Ascending aorta (tissue), 2 donors: Measurements from ENCODE around the gene ITGA8. TPM values are rescaled to one million over a fixed set of nuclear protein-coding genes. Genes with fewer than 3 reads are reported as not detected.

Experiments
- DNase-seq, 2 donors: peaks; one replicate each; pipeline ENCODE4 v3.0.0-alpha.2; 2019; ENCODE audit warnings: low spot score in 2 of 2
- H3K27ac ChIP-seq, 2 donors: fragments of 200-600 bp; sonication (generic); one replicate each; pipeline ENCODE4 v1.5.1; 2016 to 2017; ENCODE audit warnings: mild to moderate bottlenecking in 1 of 2
- H3K27me3 ChIP-seq: fragments of 200-600 bp; sonication (generic); one replicate; pipeline ENCODE4 v1.5.1; 2017
- H3K36me3 ChIP-seq, 2 donors: fragments of 200-600 bp; sonication (generic); one replicate each; pipeline ENCODE4 v1.5.1; 2016
- H3K4me1 ChIP-seq, 2 donors: fragments of 200-600 bp; sonication (generic); one replicate each; pipeline ENCODE4 v1.5.1; 2016 to 2017; ENCODE audit warnings: mild to moderate bottlenecking in 1 of 2
- H3K4me3 ChIP-seq, 2 donors: fragments of 200-600 bp; sonication (generic); one replicate each; pipeline ENCODE4 v1.5.1; 2016 to 2017; ENCODE audit warnings: mild to moderate bottlenecking in 1 of 2
- H3K9me3 ChIP-seq, 2 donors: fragments of 200-600 bp; sonication (generic); one replicate each; pipeline ENCODE4 v1.5.1; 2016
- intact Hi-C: fragments of 100-400 bp; cut with DNase I; formaldehyde crosslinking; loops from one replicate; pipeline ENCODE4 v1.15.1; 2023
- total RNA-seq: library from RNA; depleted of rRNA; stranded (reverse); fragments of >200 nt; gene quantifications from one replicate; pipeline ENCODE4 v1.1.0, GENCODE V29; 2016
- TF ChIP-seq, protein P1 (sequence below), 3 experiments: fragments of 200-600 bp in 2 of 3; fragments of 450-650 bp in 1 of 3; sonication (generic) in 2 of 3; IDR thresholded peaks; one replicate each; pipeline ENCODE4 v1.5.1; 2016 to 2019; ENCODE audit warnings: antibody characterized with exemption in 3 of 3, mild to moderate bottlenecking in 1 of 3, moderate library complexity in 1 of 3

ITGA8 gene
- total RNA-seq, 1 donor from 2014 or later: 231 TPM

DNA sequence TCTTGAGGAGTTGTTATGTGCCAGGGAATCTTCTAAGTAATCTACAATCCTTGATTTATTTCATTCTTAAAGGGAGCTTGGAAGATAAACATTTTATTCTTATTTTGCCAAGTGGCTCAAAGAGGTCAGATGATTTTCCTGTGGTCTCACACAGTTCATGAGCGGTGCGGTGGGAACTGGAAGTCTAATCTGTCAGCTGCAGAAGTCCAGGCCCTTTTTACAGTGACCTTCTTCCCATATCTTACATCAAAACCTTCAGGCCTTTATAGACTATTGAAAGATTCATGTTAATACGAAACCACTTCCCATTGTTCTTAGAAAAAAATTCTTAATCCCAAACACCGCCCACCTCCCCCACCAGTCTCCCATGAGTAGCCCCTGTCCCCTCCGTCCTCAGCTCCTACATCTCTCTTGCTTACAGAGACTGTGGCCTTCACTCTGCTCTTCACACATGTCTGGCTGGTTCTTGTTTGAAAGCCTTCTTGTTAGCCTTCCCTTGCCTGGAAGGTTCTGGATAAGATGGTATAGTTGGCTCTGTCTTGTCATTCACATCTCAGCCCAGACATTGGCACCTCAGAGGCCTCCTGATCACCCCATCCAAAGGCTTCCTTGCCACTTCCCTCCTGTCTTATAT, 61.5 kb downstream of the ITGA8 start:
- Histone ChIP-seq H3K4me3 (no peak overlapping the region), H3K4me1 (peaks cover 0 to 6% of the 10 kb centered on the region in 2 donors), H3K9me3 (no peaks in the 10 kb centered on the region), H3K27ac (peak overlapping the region in 1 of 2 donors; percentile 34), H3K27me3 (no peaks in the 10 kb centered on the region), H3K36me3 (peaks cover 43 to 88% of the 10 kb centered on the region in 2 donors)
- intact Hi-C loops: loop anchor here (10.0 kb wide), 2 partner anchors 57 to 167 kb away; partner anchors contain the start of gene ITGA8
- TF ChIP-seq, protein P1, sequence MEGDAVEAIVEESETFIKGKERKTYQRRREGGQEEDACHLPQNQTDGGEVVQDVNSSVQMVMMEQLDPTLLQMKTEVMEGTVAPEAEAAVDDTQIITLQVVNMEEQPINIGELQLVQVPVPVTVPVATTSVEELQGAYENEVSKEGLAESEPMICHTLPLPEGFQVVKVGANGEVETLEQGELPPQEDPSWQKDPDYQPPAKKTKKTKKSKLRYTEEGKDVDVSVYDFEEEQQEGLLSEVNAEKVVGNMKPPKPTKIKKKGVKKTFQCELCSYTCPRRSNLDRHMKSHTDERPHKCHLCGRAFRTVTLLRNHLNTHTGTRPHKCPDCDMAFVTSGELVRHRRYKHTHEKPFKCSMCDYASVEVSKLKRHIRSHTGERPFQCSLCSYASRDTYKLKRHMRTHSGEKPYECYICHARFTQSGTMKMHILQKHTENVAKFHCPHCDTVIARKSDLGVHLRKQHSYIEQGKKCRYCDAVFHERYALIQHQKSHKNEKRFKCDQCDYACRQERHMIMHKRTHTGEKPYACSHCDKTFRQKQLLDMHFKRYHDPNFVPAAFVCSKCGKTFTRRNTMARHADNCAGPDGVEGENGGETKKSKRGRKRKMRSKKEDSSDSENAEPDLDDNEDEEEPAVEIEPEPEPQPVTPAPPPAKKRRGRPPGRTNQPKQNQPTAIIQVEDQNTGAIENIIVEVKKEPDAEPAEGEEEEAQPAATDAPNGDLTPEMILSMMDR (IDR thresholded peaks at IDR 0.05): no peak
- no peak for DNase-seq

DNA sequence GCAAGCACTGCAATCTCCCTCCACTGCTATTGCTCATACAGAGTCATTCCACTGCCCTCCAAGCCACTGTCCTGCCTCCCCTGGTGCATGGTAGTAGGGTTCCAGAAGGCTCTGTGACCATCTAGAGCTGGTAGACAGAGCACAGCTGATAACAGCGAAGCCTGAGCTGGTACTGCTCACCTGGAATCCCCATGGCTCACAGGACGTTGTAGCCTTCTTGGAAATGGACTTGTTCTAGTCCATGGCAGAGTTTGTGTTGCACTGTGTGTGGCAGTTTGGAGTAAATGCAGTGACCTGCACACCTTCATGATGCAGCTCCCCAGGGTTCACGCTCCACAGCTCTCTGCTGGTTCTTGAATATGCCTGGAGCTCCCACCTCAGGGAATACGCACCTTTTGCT, 67.0 kb downstream of the ITGA8 start:
- H3K4me3 ChIP-seq: no peak overlapping the region
- no peak for DNase-seq
- intact Hi-C loops: loop anchor here (5.0 to 10.0 kb wide), 3 partner anchors 62 to 172 kb away; partner anchors contain the start of gene ITGA8
- H3K36me3 ChIP-seq: peaks cover 38 to 59% of the 10 kb centered on the region in 2 donors
- H3K4me1 ChIP-seq: peaks cover 0 to 7% of the 10 kb centered on the region in 2 donors
- H3K27ac ChIP-seq: peak overlapping the region; percentile 50 to 52
- TF ChIP-seq, protein P1 (IDR thresholded peaks at IDR 0.05): no peak
- no peaks in the 10 kb centered on the region for H3K27me3 ChIP-seq
- H3K9me3 ChIP-seq: no peaks in the 10 kb centered on the region

DNA sequence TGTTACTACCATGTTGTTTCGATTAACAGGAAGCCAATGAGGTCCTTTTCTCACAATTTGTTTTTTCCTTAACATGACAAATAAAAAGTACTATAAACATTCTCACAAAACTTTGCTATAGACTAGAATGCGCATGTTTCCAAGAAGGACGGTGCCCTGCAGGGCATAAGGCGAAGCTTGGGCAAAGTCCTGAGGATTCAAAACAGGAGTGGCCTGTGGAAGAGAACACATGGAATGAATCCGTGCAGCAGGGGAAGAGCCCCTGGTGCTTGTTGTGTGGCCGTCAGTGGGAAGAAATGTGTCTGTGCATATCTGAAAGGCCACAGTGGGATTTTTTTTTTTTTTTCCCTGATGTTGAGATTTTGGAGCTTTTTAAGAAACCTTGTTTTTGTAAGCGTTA, 67.6 kb downstream of the ITGA8 start:
- H3K4me1 ChIP-seq: peaks cover 0 to 7% of the 10 kb centered on the region in 2 donors
- no peaks in the 10 kb centered on the region for H3K27me3 ChIP-seq
- H3K9me3 ChIP-seq: no peaks in the 10 kb centered on the region
- no peak for DNase-seq
- H3K36me3 ChIP-seq: peaks cover 32 to 54% of the 10 kb centered on the region in 2 donors
- TF ChIP-seq, protein P1 (IDR thresholded peaks at IDR 0.05): no peak
- H3K4me3 ChIP-seq: no peak overlapping the region
- intact Hi-C loops: loop anchor here (5.0 to 10.0 kb wide), 3 partner anchors 63 to 173 kb away; partner anchors contain the start of gene ITGA8
- peak overlapping the region; percentile 50 to 52 for H3K27ac ChIP-seq

DNA sequence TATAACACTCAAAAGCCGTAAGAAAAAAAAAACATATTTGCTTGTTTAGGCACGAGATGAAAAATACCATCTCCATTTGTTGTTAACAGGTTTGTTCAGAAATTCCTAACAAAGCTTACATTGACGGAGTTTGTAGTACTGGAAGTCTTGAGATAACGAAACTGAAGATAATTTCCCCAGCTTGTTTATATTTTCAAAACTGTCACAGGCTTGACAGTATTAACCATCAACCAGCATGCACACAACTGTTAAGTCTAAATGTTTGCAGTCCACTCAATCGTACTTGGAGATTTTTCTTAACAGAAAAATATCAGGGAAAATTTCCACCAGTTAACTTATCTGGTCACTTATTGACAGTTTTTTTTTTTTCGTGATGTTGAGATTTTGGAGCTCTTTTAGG, 68.5 kb downstream of the ITGA8 start:
- Histone ChIP-seq H3K36me3 (peaks cover 27 to 49% of the 10 kb centered on the region in 2 donors), H3K4me3 (no peak overlapping the region), H3K27me3 (no peaks in the 10 kb centered on the region), H3K27ac (peak overlapping the region; percentile 11 to 19), H3K9me3 (no peaks in the 10 kb centered on the region), H3K4me1 (peaks cover 0 to 7% of the 10 kb centered on the region in 2 donors)
- TF ChIP-seq, protein P1 (IDR thresholded peaks at IDR 0.05): no peak
- no peak for DNase-seq
- intact Hi-C loops: loop anchor here (5.0 to 10.0 kb wide), 3 partner anchors 64 to 174 kb away; partner anchors contain the start of gene ITGA8

DNA sequence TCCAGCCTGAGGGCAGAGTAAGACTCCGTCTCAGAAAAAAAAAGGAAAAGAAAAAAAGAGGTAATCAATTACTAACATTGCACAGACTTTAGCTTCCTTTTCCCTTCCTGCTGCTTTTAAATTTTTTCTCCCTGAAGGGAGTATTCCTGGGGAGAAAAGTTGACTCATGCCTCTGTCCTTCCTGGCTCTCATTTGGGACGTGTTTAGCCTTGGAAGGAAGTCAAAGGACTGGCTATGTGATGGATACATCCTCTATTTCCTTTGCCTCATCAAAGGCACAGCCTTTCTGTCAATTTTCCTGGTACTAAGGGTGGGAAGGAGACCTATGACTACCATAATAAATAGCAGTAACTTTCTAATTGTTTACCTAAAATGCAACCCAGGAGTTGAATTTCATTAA, 77.6 kb downstream of the ITGA8 start:
- peak in 1 of 2 donors; percentile 73 for DNase-seq
- Histone ChIP-seq H3K4me3 (no peak overlapping the region), H3K27ac (peak overlapping the region; percentile 16 to 59), H3K9me3 (no peaks in the 10 kb centered on the region), H3K27me3 (no peaks in the 10 kb centered on the region), H3K36me3 (peaks cover 55 to 68% of the 10 kb centered on the region in 2 donors), H3K4me1 (peaks cover 0 to 21% of the 10 kb centered on the region in 2 donors)
- intact Hi-C loops: no loop called here
- TF ChIP-seq, protein P1 (IDR thresholded peaks at IDR 0.05): no peak
